OCI-LY1 (cell line): ENCODE results near the gene GSE1.

Experiments used
- H2AFZ ChIP-seq: fragments of 200-600 bp; sonication (generic), shearing (Covaris generic); 2 replicates; pipeline ENCODE4 v1.6.0; 2014; ENCODE audit warnings: antibody characterized with exemption, mild to moderate bottlenecking, low read length
- H3F3A ChIP-seq: fragments of 200-600 bp; sonication (generic), shearing (Covaris generic); 2 replicates; pipeline ENCODE4 v1.6.0; 2014; ENCODE audit warnings: mild to moderate bottlenecking, antibody characterized with exemption, low read length, moderate library complexity; ENCODE audit not compliant: insufficient read depth
- H3K27ac ChIP-seq: fragments of 200-600 bp; sonication (generic); 2 replicates; pipeline ENCODE4 v1.5.1; 2014; ENCODE audit warnings: low read length, mixed run types, mild to moderate bottlenecking, low read depth; ENCODE audit not compliant: poor library complexity, severe bottlenecking
- H3K27me3 ChIP-seq: fragments of 200-600 bp; sonication (generic); 2 replicates; pipeline ENCODE4 v1.6.0; 2014; ENCODE audit warnings: antibody characterized with exemption, mild to moderate bottlenecking, low read length, moderate library complexity; ENCODE audit not compliant: insufficient read depth
- H3K36me3 ChIP-seq: fragments of 200-600 bp; sonication (generic); 2 replicates; pipeline ENCODE4 v1.6.1; 2014; ENCODE audit warnings: mild to moderate bottlenecking, antibody characterized with exemption, low read length, moderate library complexity, mixed read lengths; ENCODE audit not compliant: insufficient read depth
- H3K4me1 ChIP-seq: fragments of 200-600 bp; sonication (generic); 2 replicates; pipeline ENCODE4 v1.5.1; 2014; ENCODE audit warnings: mild to moderate bottlenecking, low read length, moderate library complexity; ENCODE audit not compliant: insufficient read depth, severe bottlenecking
- H3K4me2 ChIP-seq: fragments of 200-600 bp; sonication (generic), shearing (Covaris generic); 2 replicates; pipeline ENCODE4 v1.6.1; 2014; ENCODE audit warnings: low read length
- H3K4me3 ChIP-seq: fragments of 200-600 bp; sonication (generic); 2 replicates; pipeline ENCODE4 v1.5.1; 2014; ENCODE audit warnings: low read length, low read depth, mild to moderate bottlenecking, mixed read lengths; ENCODE audit not compliant: poor library complexity, severe bottlenecking
- H3K79me2 ChIP-seq: fragments of 200-600 bp; shearing (Covaris generic); 2 replicates; pipeline ENCODE4 v1.6.1; 2016; ENCODE audit warnings: mixed run types, low read length, mixed read lengths; ENCODE audit not compliant: insufficient read depth
- H3K9ac ChIP-seq: fragments of 200-600 bp; sonication (generic), shearing (Covaris generic); 2 replicates; pipeline ENCODE4 v1.6.1; 2014; ENCODE audit warnings: mild to moderate bottlenecking, low read length, mixed read lengths
- H3K9me2 ChIP-seq: fragments of 200-600 bp; sonication (generic), shearing (Covaris generic); 2 replicates; pipeline ENCODE4 v1.6.1; 2014; ENCODE audit warnings: low read depth, mild to moderate bottlenecking, low read length, mixed read lengths
- H3K9me3 ChIP-seq: fragments of 200-600 bp; shearing (Covaris generic); 2 replicates; pipeline ENCODE4 v1.6.1; 2014; ENCODE audit warnings: low read length, mixed read lengths
- H4K20me1 ChIP-seq: fragments of 200-600 bp; sonication (generic), shearing (Covaris generic); 2 replicates; pipeline ENCODE4 v1.6.0; 2016; ENCODE audit warnings: mild to moderate bottlenecking, low read length; ENCODE audit not compliant: insufficient read depth
- CTCF ChIP-seq: fragments of 200-600 bp; sonication (generic), shearing (Covaris generic); IDR thresholded peaks from 2 replicates; pipeline ENCODE4 v1.5.1; 2017; ENCODE audit warnings: mild to moderate bottlenecking, antibody characterized with exemption, low read length, moderate library complexity, mixed read lengths
- EZH2 ChIP-seq: fragments of 200-600 bp; sonication (generic), shearing (Covaris generic); IDR thresholded peaks from 2 replicates; pipeline ENCODE4 v1.8.0; 2017; ENCODE audit warnings: borderline replicate concordance, mixed run types, mild to moderate bottlenecking, antibody characterized with exemption, low read length, moderate library complexity, mixed read lengths

GSE1 gene

GRCh38 chr16:85696781-85697180 lies 83.7 kb downstream of the GSE1 start:
- H3K4me3 ChIP-seq = no peak overlapping the region

DNA sequence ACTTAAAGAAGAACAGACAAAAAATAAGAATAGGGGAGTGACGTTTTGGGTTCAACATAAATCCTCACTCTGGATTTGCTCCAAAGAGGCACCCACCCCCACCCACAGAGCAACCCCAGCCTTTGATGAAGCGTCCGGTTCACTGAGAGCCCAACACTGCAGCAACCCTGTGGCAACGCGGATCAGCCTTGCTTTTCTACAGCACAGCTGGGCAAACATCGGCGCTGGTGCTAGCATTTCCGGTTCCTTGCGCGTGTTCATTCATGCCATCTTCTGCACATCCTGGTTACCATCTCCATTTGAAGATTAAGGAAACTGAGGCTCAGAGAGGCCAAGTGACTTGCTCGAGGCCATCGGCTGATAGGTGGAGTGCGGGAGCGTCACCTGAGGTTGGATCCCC lies 84.3 kb downstream of the GSE1 start:
- Histone ChIP-seq H4K20me1 (no peaks in the 10 kb centered on the region), H3K27ac (no peak overlapping the region), H3K4me1 (peaks cover 12% of the 10 kb centered on the region), H3K79me2 (no peaks in the 10 kb centered on the region), H3K36me3 (no peaks in the 10 kb centered on the region), H3K9me2 (no peaks in the 10 kb centered on the region), H3F3A (no peaks in the 10 kb centered on the region), H3K9ac (no peak overlapping the region), H3K4me3 (no peak overlapping the region), H3K9me3 (no peaks in the 10 kb centered on the region), H2AFZ (no peak overlapping the region), H3K4me2 (peak overlapping the region; percentile 14; the same call in 1 of the 2 replicates), H3K27me3 (peaks cover 4% of the 10 kb centered on the region; the same call in 1 of the 2 replicates)
- TF ChIP-seq CTCF (no peak), EZH2 (no peak)

More at GRCh38 chr16:85696781-85697180, 83.7 kb downstream of the GSE1 start:
- Histone ChIP-seq H3K36me3 (no peaks in the 10 kb centered on the region), H3K4me1 (peaks cover 12% of the 10 kb centered on the region), H3K79me2 (no peaks in the 10 kb centered on the region), H3F3A (no peaks in the 10 kb centered on the region), H3K9ac (no peak overlapping the region), H3K4me2 (peak overlapping the region; percentile 14; the same call in 1 of the 2 replicates), H3K9me2 (no peaks in the 10 kb centered on the region), H3K27ac (no peak overlapping the region), H2AFZ (no peak overlapping the region), H3K9me3 (no peaks in the 10 kb centered on the region), H4K20me1 (no peaks in the 10 kb centered on the region), H3K27me3 (peaks cover 4% of the 10 kb centered on the region; the same call in 1 of the 2 replicates)
- no peak for TF ChIP-seq CTCF
- no peak for TF ChIP-seq EZH2

GRCh38 chr16:85698459-85698891 lies 85.4 kb downstream of the GSE1 start:
- peaks cover 4% of the 10 kb centered on the region; the same call in 1 of the 2 replicates for H3K27me3 ChIP-seq

More at GRCh38 chr16:85698459-85698891, 85.4 kb downstream of the GSE1 start:
- no peaks in the 10 kb centered on the region for H4K20me1 ChIP-seq
- H3K4me1 ChIP-seq = peaks cover 12% of the 10 kb centered on the region
- H3K4me3 ChIP-seq = no peak overlapping the region
- H3K9me2 ChIP-seq = no peaks in the 10 kb centered on the region
- no peak overlapping the region for H3K27ac ChIP-seq
- H3K36me3 ChIP-seq = no peaks in the 10 kb centered on the region
- no peak overlapping the region for H2AFZ ChIP-seq
- H3K4me2 ChIP-seq = no peak overlapping the region
- no peak overlapping the region for H3K9ac ChIP-seq
- no peaks in the 10 kb centered on the region for H3K79me2 ChIP-seq
- H3K9me3 ChIP-seq = no peaks in the 10 kb centered on the region
- no peaks in the 10 kb centered on the region for H3F3A ChIP-seq
- TF ChIP-seq CTCF (no peak), EZH2 (no peak)
